ENCODE data around the gene PTGR3.

PTGR3 gene

GRCh38 chr18:75247611-75248421, 38.9 kb upstream of the PTGR3 start:
- DNase-seq (ENCODE audit: low read depth): peak; percentile 34
- TF ChIP-seq CTCF (IDR thresholded peaks at IDR 0.05; ENCODE audit: low read depth, low read length, missing control alignments): no peak
- in situ Hi-C loops (cut with HindIII; ENCODE audit: low sequenced_read_pairs): no loop called here
- peak overlapping the region; percentile 24 for H3K4me3 ChIP-seq (ENCODE audit: low read depth, low read length)

- in situ Hi-C loops (cut with HindIII; ENCODE audit: low sequenced_read_pairs): no loop called here
- H3K4me3 ChIP-seq (ENCODE audit: low read depth, low read length): peak overlapping the region; percentile 24
- no peak for TF ChIP-seq CTCF (IDR thresholded peaks at IDR 0.05; ENCODE audit: low read depth, low read length, missing control alignments)
- no peak for DNase-seq (ENCODE audit: low read depth)
Observed at GRCh38 chr18:75246721-75247610, 38.0 kb upstream of the PTGR3 start.

GRCh38 chr18:75244351-75245313, 35.7 kb upstream of the PTGR3 start:
- DNase-seq (ENCODE audit: low read depth): no peak
- peak; percentile 19 for TF ChIP-seq CTCF (IDR thresholded peaks at IDR 0.05; ENCODE audit: low read depth, low read length, missing control alignments)
- in situ Hi-C loops (cut with HindIII; ENCODE audit: low sequenced_read_pairs): no loop called here
- no peak overlapping the region for H3K4me3 ChIP-seq (ENCODE audit: low read depth, low read length)

- DNase-seq (ENCODE audit: low read depth): no peak
- in situ Hi-C loops (cut with HindIII; ENCODE audit: low sequenced_read_pairs): no loop called here
- H3K4me3 ChIP-seq (ENCODE audit: low read depth, low read length): no peak overlapping the region
- TF ChIP-seq CTCF (IDR thresholded peaks at IDR 0.05; ENCODE audit: low read depth, low read length, missing control alignments): no peak
Observed at GRCh38 chr18:75241705-75242104, 32.8 kb upstream of the PTGR3 start.

GRCh38 chr18:75240433-75240832, 31.5 kb upstream of the PTGR3 start:
- in situ Hi-C loops (cut with HindIII; ENCODE audit: low sequenced_read_pairs): no loop called here
- no peak overlapping the region for H3K4me3 ChIP-seq (ENCODE audit: low read depth, low read length)
- no peak for DNase-seq (ENCODE audit: low read depth)
- TF ChIP-seq CTCF (IDR thresholded peaks at IDR 0.05; ENCODE audit: low read depth, low read length, missing control alignments): no peak

- no peak for TF ChIP-seq CTCF (IDR thresholded peaks at IDR 0.05; ENCODE audit: low read depth, low read length, missing control alignments)
- in situ Hi-C loops (cut with HindIII; ENCODE audit: low sequenced_read_pairs): no loop called here
- DNase-seq (ENCODE audit: low read depth): no peak
- H3K4me3 ChIP-seq (ENCODE audit: low read depth, low read length): no peak overlapping the region
Observed at GRCh38 chr18:75238786-75239185, 29.8 kb upstream of the PTGR3 start.

Measured in astrocyte of the cerebellum (primary cell).